AG10803 (cell line): ENCODE data around the gene GMPPB.

ENCODE experiments used
- DNase-seq: peaks from one replicate; pipeline ENCODE4 v3.0.0; 2010; ENCODE audit warnings: low read depth
- H3K4me3 ChIP-seq: 2 replicates; pipeline ENCODE4 v1.5.1; 2011; ENCODE audit warnings: mild to moderate bottlenecking, low read length, control low read depth
- TF ChIP-seq, protein P1 (sequence below): conservative IDR thresholded peaks from 2 replicates; pipeline ENCODE4 v1.5.1; 2011; ENCODE audit warnings: mild to moderate bottlenecking, low read length, control low read depth, inconsistent platforms

GMPPB gene

DNA sequence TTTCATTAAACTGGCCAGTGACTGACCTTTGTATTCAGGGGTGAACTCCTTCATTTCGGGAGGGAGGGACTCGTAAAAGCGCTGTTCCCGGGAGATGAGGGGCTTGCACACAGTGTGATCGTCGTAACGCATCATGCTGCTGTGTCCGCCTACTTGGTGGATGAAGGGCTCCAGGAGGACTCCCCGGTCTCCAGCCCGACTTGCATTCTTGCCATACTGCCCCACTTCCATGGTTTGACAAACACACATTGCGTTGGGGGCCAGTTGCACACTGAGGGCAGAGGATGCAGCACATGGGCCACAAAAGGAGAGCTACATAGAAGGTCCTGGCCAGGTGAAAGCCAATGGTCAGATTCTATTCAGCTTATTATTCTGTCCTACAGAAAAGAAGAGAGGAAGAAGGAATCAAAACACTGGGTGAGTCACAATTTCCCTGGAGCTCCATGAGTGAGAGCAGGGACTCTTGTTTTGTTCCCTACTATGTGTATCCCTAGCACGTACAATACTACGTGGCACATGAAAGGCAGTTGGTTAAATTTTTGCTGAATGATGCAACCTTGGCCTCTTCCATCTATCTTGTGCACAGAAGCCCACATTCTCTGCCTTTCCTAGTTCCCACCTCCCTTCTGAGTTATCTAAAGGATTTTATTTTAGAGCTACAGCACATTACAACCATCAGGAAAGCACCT is 24.2 kb upstream of the GMPPB start:
- peak; percentile 42 for DNase-seq
- H3K4me3 ChIP-seq = no peak overlapping the region
- TF ChIP-seq, protein P1, sequence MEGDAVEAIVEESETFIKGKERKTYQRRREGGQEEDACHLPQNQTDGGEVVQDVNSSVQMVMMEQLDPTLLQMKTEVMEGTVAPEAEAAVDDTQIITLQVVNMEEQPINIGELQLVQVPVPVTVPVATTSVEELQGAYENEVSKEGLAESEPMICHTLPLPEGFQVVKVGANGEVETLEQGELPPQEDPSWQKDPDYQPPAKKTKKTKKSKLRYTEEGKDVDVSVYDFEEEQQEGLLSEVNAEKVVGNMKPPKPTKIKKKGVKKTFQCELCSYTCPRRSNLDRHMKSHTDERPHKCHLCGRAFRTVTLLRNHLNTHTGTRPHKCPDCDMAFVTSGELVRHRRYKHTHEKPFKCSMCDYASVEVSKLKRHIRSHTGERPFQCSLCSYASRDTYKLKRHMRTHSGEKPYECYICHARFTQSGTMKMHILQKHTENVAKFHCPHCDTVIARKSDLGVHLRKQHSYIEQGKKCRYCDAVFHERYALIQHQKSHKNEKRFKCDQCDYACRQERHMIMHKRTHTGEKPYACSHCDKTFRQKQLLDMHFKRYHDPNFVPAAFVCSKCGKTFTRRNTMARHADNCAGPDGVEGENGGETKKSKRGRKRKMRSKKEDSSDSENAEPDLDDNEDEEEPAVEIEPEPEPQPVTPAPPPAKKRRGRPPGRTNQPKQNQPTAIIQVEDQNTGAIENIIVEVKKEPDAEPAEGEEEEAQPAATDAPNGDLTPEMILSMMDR = no peak

DNA sequence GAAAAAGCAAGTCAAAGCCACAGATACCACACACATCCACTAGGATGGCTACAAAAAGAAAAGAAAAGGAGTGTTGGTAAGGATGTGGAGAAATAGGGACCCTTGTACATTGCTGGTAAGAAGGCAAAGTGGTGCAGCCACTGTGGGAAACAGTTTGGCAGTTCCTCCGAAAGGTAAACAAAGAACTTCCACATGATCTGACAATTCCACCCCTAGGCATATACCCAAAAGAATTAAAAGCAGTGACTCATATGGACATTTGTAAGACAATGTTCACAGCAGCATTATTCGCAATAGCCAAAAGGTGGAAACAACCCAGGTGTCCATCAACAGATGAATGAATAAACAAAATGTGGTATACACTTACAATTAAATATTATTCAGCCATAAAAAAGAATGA is 22.2 kb upstream of the GMPPB start:
- DNase-seq = no peak
- no peak overlapping the region for H3K4me3 ChIP-seq
- TF ChIP-seq, protein P1 = no peak

DNA sequence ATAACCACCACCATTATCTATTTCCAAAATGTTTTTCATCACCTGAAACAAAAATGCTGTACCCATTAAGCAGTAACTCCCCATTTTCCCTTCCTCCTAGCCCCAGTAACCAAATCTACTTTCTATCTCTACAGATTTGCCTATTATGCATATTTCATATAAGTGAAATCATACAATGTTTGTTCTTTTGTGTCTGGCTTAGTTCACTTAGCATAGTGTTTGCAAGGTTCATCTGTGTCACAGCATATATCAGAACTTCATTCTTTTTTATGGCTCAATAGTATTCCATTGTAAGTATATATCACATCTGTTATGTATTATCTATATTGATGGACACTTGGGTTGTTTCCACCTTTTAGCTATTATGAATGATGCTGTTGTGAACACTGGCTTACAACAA is 16.7 kb upstream of the GMPPB start:
- TF ChIP-seq, protein P1 = no peak
- DNase-seq = no peak
- no peak overlapping the region for H3K4me3 ChIP-seq

DNA sequence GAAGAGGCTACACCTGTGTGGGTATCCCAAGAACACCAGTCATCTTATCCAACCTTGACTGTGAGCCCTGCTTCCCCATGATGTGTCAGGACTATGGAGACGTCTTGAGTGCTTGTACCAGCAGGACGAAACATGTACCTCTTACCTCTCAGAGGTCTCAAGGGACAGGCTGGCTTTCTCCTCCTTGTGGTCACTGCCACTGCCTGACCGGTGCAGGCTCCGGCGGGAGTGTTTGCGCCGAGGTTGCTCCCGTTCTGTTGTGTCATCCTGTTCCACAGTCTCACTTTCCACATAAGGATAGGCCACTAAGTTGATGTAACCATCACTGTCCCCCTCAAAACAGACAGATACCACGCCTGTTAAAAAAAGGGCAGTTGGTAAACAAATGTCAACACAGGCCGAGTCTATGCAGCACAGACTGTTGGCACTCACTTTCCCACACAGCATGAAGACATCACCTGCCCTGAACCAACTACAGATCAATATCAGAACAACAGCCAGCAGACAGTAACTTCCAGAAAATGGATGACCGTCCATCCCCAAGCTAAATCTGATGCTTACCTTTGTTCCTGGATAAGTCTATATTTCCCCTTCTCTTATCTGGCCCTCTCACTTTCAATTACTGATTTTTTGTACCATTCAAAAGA is 14.4 kb upstream of the GMPPB start:
- TF ChIP-seq, protein P1 = no peak
- no peak overlapping the region for H3K4me3 ChIP-seq
- no peak for DNase-seq

- no peak overlapping the region for H3K4me3 ChIP-seq
- TF ChIP-seq, protein P1 = no peak
- DNase-seq = no peak
Measured at GRCh38 chr3:49734752-49735151, 11.0 kb upstream of the GMPPB start.

DNA sequence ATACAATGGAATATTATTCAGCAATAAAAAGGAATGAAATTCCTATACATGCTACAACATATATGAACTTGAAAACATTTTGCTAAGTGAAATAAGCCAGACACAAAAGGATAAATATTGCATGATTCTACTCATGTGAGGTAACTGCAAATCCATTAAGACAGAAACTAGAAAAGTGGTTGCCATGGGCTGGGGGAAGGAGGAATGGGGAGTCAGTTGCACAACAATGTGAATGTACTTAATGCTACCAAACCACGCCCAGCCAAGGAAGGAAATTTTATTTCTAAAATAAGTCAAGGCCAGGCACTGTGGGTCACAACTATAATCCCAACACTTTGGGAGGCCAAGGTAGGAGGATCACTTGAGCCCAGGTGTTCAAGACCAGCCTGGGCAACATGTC is 9.8 kb upstream of the GMPPB start:
- TF ChIP-seq, protein P1 = no peak
- H3K4me3 ChIP-seq = no peak overlapping the region
- peak; percentile 25 for DNase-seq

- TF ChIP-seq, protein P1 = no peak
- DNase-seq = no peak
- no peak overlapping the region for H3K4me3 ChIP-seq
Measured at GRCh38 chr3:49732597-49732996, 8.8 kb upstream of the GMPPB start.
